HepG2 (cell line): ENCODE measurements around the gene GLTPD2. TPM values are rescaled to one million over a fixed set of nuclear protein-coding genes. Genes with fewer than 3 reads are reported as not detected.

Source experiments
- ATM ChIP-seq: fragments of 450-650 bp; IDR thresholded peaks from 2 replicates; pipeline ENCODE4 v1.7.1; 2017; ENCODE audit warnings: mild to moderate bottlenecking, borderline replicate concordance
- GABPA ChIP-seq, 2 experiments: IDR thresholded peaks; 2 replicates each; pipeline ENCODE4 v1.6.1; 2011 to 2016; ENCODE audit warnings: low read depth in 2 of 2, low read length in 1 of 2, missing biosample characterization in 1 of 2, missing genetic modification characterization in 1 of 2
- MATR3 ChIP-seq: sonication (generic); formaldehyde crosslinking; IDR thresholded peaks from 2 replicates; pipeline ENCODE4 v1.4.0; 2020; ENCODE audit warnings: missing genetic modification reagents
- PTBP1 ChIP-seq: fragments of 200-400 bp; formaldehyde crosslinking; IDR thresholded peaks from 2 replicates; pipeline ENCODE4 v1.6.1; 2018; ENCODE audit warnings: low read length, low read depth; ENCODE audit not compliant: poor library complexity, severe bottlenecking
- SIX1 ChIP-seq: sonication (generic); formaldehyde crosslinking; IDR thresholded peaks from 2 replicates; pipeline ENCODE4 v1.4.0; 2020; ENCODE audit warnings: missing genetic modification reagents, borderline replicate concordance
- ZNF367 ChIP-seq: sonication (generic); formaldehyde crosslinking; IDR thresholded peaks from 2 replicates; pipeline ENCODE4 v1.4.0; 2020; ENCODE audit warnings: missing genetic modification reagents, borderline replicate concordance
- ZNF619 ChIP-seq: sonication (generic); formaldehyde crosslinking; IDR thresholded peaks from 2 replicates; pipeline ENCODE4 v1.4.0; 2020; ENCODE audit warnings: mild to moderate bottlenecking, missing genetic modification reagents
- ZNF776 ChIP-seq: sonication (generic); formaldehyde crosslinking; IDR thresholded peaks from 2 replicates; pipeline ENCODE4 v1.4.0; 2020; ENCODE audit warnings: mild to moderate bottlenecking, missing genetic modification reagents
- ZNF781 ChIP-seq: sonication (generic); formaldehyde crosslinking; IDR thresholded peaks from 2 replicates; pipeline ENCODE4 v1.5.1; 2020; ENCODE audit warnings: borderline replicate concordance, mild to moderate bottlenecking, missing genetic modification reagents; ENCODE audit errors: not compliant biosample characterization
- ZNF878 ChIP-seq: sonication (generic); formaldehyde crosslinking; IDR thresholded peaks from 2 replicates; pipeline ENCODE4 v1.8.1; 2023; ENCODE audit warnings: mild to moderate bottlenecking, missing genetic modification reagents, moderate library complexity
- ZSCAN20 ChIP-seq: sonication (generic); formaldehyde crosslinking; IDR thresholded peaks from 2 replicates; pipeline ENCODE4 v1.4.0; 2020; ENCODE audit warnings: missing genetic modification reagents, mild to moderate bottlenecking, borderline replicate concordance
- polyA plus RNA-seq, 8 experiments: library from polyadenylated mRNA; depleted of rRNA in 3 of 8; stranded (reverse) in 7 of 8; unstranded in 1 of 8; fragments of >200 nt; fragmentation: Illumina TruSeq in 4 of 8; extraction: Trizol in 4 of 8; gene quantifications; 2 replicates each; pipeline versions ENCODE4 v1.2.1 to v1.2.3, GENCODE V29; 2011 to 2016; ENCODE audit warnings: low read depth in 4 of 8, missing spikeins in 1 of 8, mixed read lengths in 1 of 8; ENCODE audit not compliant: insufficient read depth in 1 of 8
- total RNA-seq, 5 experiments: library from RNA; depleted of rRNA; stranded (reverse); fragments of >200 nt; fragmentation: Illumina TruSeq; extraction: Trizol; gene quantifications; 2 replicates each; pipeline ENCODE4 v1.2.3, GENCODE V29; 2016; ENCODE audit warnings: low read depth in 1 of 5
- TF ChIP-seq, protein P1 (sequence below): sonication (generic); formaldehyde crosslinking; IDR thresholded peaks from 2 replicates; pipeline ENCODE4 v1.4.0; 2020; ENCODE audit warnings: missing genetic modification reagents
- TF ChIP-seq, protein P2 (sequence below): sonication (generic); formaldehyde crosslinking; conservative IDR thresholded peaks from 2 replicates; pipeline ENCODE4 v1.5.0; 2020; ENCODE audit warnings: missing genetic modification reagents
- TF ChIP-seq, protein P3 (sequence below): IDR thresholded peaks from 2 replicates; pipeline ENCODE4 v1.6.1; 2012; ENCODE audit warnings: low read length, improper control_type of control experiment
- TF ChIP-seq, protein P4 (sequence below): sonication (generic); formaldehyde crosslinking; IDR thresholded peaks from 2 replicates; pipeline ENCODE4 v1.4.0; 2020; ENCODE audit warnings: missing genetic modification reagents, mild to moderate bottlenecking, borderline replicate concordance
- TF ChIP-seq, protein P5 (sequence below): sonication (generic); formaldehyde crosslinking; IDR thresholded peaks from 2 replicates; pipeline ENCODE4 v1.9.0; 2021; ENCODE audit warnings: missing genetic modification reagents, mild to moderate bottlenecking, borderline replicate concordance

The GLTPD2 gene
- total and polyA plus RNA-seq, 2 of the 13 experiments (the other 11 are each of a cell fraction or from before 2014, with no cell fraction given) = 7.5 to 12.9 TPM

DNA sequence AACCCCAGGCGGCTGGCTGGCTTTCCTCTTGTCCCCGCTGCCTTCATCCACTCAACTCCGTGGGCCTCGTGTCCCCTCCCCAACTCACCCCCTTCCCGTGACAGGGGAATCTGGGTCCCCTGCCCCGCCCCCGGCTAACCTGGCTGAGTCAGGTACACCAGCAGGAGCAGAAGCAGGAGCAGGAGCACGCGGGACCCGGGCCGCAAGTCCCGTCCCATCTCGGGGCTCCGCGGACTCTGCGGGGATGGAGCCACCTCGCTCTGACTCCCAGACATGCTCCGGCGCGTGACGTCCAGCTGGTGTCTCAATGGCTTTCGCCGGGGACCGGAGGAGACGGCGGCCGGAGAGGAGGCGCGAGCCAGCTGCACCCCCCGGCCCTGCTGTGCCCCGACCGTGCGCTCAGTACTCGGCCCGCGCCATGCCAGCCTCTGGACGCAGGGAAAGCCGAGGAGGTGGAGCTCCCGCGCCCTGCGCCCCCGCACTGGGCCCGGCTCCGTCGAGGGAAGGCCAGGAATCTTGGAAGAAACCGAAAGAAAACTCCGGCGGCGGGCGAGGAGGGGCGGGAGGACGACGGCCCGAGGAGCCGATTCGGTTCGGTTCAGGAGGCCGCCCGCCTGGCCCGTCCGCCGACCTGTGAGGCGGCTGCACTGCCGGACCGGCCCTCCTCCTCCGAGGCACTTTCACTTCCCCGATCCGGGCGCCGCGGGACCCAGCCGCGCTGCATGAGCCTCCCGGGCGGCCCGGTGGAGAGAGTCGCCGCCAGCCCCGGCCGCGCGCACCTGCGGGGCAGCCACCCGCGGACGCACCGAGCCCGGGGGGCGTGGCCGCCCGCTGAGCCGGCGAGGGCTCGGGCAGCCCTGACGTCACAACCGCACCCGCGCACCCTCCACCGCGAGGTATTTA is 49.4 kb upstream of the GLTPD2 start, which contains the start of the genes CXCL16 and ZMYND15 (continued):
- TF ChIP-seq, protein P1, sequence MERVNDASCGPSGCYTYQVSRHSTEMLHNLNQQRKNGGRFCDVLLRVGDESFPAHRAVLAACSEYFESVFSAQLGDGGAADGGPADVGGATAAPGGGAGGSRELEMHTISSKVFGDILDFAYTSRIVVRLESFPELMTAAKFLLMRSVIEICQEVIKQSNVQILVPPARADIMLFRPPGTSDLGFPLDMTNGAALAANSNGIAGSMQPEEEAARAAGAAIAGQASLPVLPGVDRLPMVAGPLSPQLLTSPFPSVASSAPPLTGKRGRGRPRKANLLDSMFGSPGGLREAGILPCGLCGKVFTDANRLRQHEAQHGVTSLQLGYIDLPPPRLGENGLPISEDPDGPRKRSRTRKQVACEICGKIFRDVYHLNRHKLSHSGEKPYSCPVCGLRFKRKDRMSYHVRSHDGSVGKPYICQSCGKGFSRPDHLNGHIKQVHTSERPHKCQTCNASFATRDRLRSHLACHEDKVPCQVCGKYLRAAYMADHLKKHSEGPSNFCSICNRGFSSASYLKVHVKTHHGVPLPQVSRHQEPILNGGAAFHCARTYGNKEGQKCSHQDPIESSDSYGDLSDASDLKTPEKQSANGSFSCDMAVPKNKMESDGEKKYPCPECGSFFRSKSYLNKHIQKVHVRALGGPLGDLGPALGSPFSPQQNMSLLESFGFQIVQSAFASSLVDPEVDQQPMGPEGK (CRISPR knock-in tag) = no peak
- TF ChIP-seq ZNF776 (CRISPR knock-in tag) (peak; percentile 76), ZSCAN20 (no peak), ZNF781 (no peak), ZNF619 (no peak), ZNF367 (CRISPR knock-in tag) (no peak), ATM (no peak), GABPA (IDR thresholded peaks at IDR 0.05; ENCODE audit: low read depth, low read length) (no peak), GABPA (CRISPR knock-in tag; IDR thresholded peaks at IDR 0.05; ENCODE audit: low read depth) (no peak), MATR3 (CRISPR knock-in tag) (no peak), PTBP1 (peak; percentile 15), ZNF878 (CRISPR knock-in tag) (no peak), SIX1 (CRISPR knock-in tag) (no peak)
- TF ChIP-seq, protein P2, sequence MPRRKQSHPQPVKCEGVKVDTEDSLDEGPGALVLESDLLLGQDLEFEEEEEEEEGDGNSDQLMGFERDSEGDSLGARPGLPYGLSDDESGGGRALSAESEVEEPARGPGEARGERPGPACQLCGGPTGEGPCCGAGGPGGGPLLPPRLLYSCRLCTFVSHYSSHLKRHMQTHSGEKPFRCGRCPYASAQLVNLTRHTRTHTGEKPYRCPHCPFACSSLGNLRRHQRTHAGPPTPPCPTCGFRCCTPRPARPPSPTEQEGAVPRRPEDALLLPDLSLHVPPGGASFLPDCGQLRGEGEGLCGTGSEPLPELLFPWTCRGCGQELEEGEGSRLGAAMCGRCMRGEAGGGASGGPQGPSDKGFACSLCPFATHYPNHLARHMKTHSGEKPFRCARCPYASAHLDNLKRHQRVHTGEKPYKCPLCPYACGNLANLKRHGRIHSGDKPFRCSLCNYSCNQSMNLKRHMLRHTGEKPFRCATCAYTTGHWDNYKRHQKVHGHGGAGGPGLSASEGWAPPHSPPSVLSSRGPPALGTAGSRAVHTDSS (CRISPR knock-in tag) = no peak
- TF ChIP-seq, protein P3, sequence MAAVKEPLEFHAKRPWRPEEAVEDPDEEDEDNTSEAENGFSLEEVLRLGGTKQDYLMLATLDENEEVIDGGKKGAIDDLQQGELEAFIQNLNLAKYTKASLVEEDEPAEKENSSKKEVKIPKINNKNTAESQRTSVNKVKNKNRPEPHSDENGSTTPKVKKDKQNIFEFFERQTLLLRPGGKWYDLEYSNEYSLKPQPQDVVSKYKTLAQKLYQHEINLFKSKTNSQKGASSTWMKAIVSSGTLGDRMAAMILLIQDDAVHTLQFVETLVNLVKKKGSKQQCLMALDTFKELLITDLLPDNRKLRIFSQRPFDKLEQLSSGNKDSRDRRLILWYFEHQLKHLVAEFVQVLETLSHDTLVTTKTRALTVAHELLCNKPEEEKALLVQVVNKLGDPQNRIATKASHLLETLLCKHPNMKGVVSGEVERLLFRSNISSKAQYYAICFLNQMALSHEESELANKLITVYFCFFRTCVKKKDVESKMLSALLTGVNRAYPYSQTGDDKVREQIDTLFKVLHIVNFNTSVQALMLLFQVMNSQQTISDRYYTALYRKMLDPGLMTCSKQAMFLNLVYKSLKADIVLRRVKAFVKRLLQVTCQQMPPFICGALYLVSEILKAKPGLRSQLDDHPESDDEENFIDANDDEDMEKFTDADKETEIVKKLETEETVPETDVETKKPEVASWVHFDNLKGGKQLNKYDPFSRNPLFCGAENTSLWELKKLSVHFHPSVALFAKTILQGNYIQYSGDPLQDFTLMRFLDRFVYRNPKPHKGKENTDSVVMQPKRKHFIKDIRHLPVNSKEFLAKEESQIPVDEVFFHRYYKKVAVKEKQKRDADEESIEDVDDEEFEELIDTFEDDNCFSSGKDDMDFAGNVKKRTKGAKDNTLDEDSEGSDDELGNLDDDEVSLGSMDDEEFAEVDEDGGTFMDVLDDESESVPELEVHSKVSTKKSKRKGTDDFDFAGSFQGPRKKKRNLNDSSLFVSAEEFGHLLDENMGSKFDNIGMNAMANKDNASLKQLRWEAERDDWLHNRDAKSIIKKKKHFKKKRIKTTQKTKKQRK = no peak
- TF ChIP-seq, protein P4, sequence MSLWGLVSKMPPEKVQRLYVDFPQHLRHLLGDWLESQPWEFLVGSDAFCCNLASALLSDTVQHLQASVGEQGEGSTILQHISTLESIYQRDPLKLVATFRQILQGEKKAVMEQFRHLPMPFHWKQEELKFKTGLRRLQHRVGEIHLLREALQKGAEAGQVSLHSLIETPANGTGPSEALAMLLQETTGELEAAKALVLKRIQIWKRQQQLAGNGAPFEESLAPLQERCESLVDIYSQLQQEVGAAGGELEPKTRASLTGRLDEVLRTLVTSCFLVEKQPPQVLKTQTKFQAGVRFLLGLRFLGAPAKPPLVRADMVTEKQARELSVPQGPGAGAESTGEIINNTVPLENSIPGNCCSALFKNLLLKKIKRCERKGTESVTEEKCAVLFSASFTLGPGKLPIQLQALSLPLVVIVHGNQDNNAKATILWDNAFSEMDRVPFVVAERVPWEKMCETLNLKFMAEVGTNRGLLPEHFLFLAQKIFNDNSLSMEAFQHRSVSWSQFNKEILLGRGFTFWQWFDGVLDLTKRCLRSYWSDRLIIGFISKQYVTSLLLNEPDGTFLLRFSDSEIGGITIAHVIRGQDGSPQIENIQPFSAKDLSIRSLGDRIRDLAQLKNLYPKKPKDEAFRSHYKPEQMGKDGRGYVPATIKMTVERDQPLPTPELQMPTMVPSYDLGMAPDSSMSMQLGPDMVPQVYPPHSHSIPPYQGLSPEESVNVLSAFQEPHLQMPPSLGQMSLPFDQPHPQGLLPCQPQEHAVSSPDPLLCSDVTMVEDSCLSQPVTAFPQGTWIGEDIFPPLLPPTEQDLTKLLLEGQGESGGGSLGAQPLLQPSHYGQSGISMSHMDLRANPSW (CRISPR knock-in tag) = no peak
- TF ChIP-seq, protein P5, sequence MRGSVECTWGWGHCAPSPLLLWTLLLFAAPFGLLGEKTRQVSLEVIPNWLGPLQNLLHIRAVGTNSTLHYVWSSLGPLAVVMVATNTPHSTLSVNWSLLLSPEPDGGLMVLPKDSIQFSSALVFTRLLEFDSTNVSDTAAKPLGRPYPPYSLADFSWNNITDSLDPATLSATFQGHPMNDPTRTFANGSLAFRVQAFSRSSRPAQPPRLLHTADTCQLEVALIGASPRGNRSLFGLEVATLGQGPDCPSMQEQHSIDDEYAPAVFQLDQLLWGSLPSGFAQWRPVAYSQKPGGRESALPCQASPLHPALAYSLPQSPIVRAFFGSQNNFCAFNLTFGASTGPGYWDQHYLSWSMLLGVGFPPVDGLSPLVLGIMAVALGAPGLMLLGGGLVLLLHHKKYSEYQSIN (CRISPR knock-in tag) = no peak
